HCT116 (cell line): ENCODE results near the gene DEFB129. TPM values are rescaled to one million over a fixed set of nuclear protein-coding genes. Genes with fewer than 3 reads are reported as not detected.

Experiments
- ATAC-seq: fragments of 200-7000 bp; cut with Tn5 transposase; 2 replicates; pipeline ENCODE4 v1.9.1; 2020; ENCODE audit warnings: mild to moderate bottlenecking, moderate library complexity
- BruUV-seq: library from RNA; stranded (reverse); fragments of 400-500 nt; replicated peaks from 2 replicates; lab custom pipeline; 2021; lab: Mats Ljungman, UMichigan
- CTCF ChIA-PET: fragments of 300-600 bp; sonication (Branson Sonifier 250); formaldehyde crosslinking; loops from one replicate; lab custom pipeline; 2021; ENCODE audit warnings: antibody characterized with exemption; lab: Charles Lee
- POLR2A ChIA-PET: fragments of 300-600, 350-600 bp; sonication (Branson Sonifier 250); formaldehyde crosslinking; loops from one replicate; lab custom pipeline; 2021; ENCODE audit warnings: antibody characterized with exemption; lab: Charles Lee
- RAD21 ChIA-PET, 2 experiments: fragments of 300-600 bp; sonication (Branson Sonifier 250); formaldehyde crosslinking; loops; one replicate each; lab custom pipeline; 2023; ENCODE audit warnings: low total read pairs in 2 of 2; ENCODE audit not compliant: uncharacterized antibody in 2 of 2, unreplicated experiment in 2 of 2, low non-redundant PET in 1 of 2; lab: Charles Lee
- DNase-seq: peaks from one replicate; pipeline ENCODE4 v3.0.0-alpha.2; 2010; ENCODE audit warnings: low read depth, low spot score
- H2AFZ ChIP-seq: fragments of 200-600 bp; shearing (Covaris generic), sonication (generic); 2 replicates; pipeline ENCODE4 v1.6.1; 2017; ENCODE audit warnings: low read depth, mixed run types, mixed read lengths, antibody characterized with exemption, low read length; ENCODE audit not compliant: poor library complexity, severe bottlenecking
- H3K27ac ChIP-seq: 2 replicates; pipeline ENCODE4 v1.5.1; 2012; ENCODE audit warnings: low read depth, low read length
- H3K27me3 ChIP-seq: fragments of 200-600 bp; sonication (generic); 2 replicates; pipeline ENCODE4 v1.6.1; 2016; ENCODE audit warnings: mixed run types, low read length, mixed read lengths; ENCODE audit not compliant: insufficient read depth
- H3K36me3 ChIP-seq, 2 experiments: fragments of 200-500 bp in 1 of 2; fragments of 200-600 bp in 1 of 2; sonication (Bioruptor generic) in 1 of 2; sonication (generic) in 1 of 2; 2 replicates each; pipeline versions ENCODE4 v1.5.1 to v1.6.1; 2014 to 2016; ENCODE audit warnings: low read length in 2 of 2, inconsistent platforms in 1 of 2, mixed read lengths in 1 of 2, mixed run types in 1 of 2; ENCODE audit not compliant: insufficient read depth in 2 of 2, control insufficient read depth in 1 of 2
- H3K4me1 ChIP-seq, 2 experiments: fragments of 200-600 bp in 1 of 2; sonication (generic) in 1 of 2; 2 replicates each; pipeline versions ENCODE4 v1.5.1 to v1.6.1; 2012 to 2017; ENCODE audit warnings: low read length in 2 of 2, inconsistent platforms in 1 of 2, mild to moderate bottlenecking in 1 of 2, mixed read lengths in 1 of 2, mixed run types in 1 of 2, moderate library complexity in 1 of 2; ENCODE audit not compliant: insufficient read depth in 2 of 2, control insufficient read depth in 1 of 2
- H3K4me2 ChIP-seq: fragments of 200-600 bp; sonication (generic); 2 replicates; pipeline ENCODE4 v1.6.1; 2017; ENCODE audit warnings: mixed run types, low read length, mixed read lengths
- H3K4me3 ChIP-seq, 2 experiments: fragments of 200-600 bp in 1 of 2; sonication (generic) in 1 of 2; replicated peaks in 1 of 2; 2 replicates each; pipeline ENCODE4 v1.5.1; 2011 to 2016; ENCODE audit warnings: low read length in 2 of 2, control low read depth in 1 of 2, low read depth in 1 of 2, mild to moderate bottlenecking in 1 of 2, mixed read lengths in 1 of 2, mixed run types in 1 of 2
- H3K79me2 ChIP-seq: fragments of 200-600 bp; sonication (generic); 2 replicates; pipeline ENCODE4 v1.6.1; 2017; ENCODE audit warnings: mild to moderate bottlenecking, mixed run types, low read length, moderate library complexity, mixed read lengths; ENCODE audit not compliant: insufficient read depth
- H3K9ac ChIP-seq: fragments of 200-600 bp; sonication (generic); 2 replicates; pipeline ENCODE4 v1.6.1; 2016; ENCODE audit warnings: low read length, mixed read lengths
- H3K9me2 ChIP-seq: fragments of 200-600 bp; sonication (generic), shearing (Covaris generic); 2 replicates; pipeline ENCODE4 v1.6.1; 2017; ENCODE audit warnings: mixed run types, mild to moderate bottlenecking, moderate library complexity; ENCODE audit not compliant: insufficient read depth
- H3K9me3 ChIP-seq, 2 experiments: fragments of 200-500 bp in 1 of 2; fragments of 200-600 bp in 1 of 2; sonication (Bioruptor generic) in 1 of 2; sonication (generic) in 1 of 2; 2 replicates each; pipeline ENCODE4 v1.6.1; 2014 to 2017; ENCODE audit warnings: low read length in 2 of 2, mixed read lengths in 2 of 2, inconsistent platforms in 1 of 2, low read depth in 1 of 2, mild to moderate bottlenecking in 1 of 2, mixed run types in 1 of 2, moderate library complexity in 1 of 2; ENCODE audit not compliant: control insufficient read depth in 1 of 2, insufficient read depth in 1 of 2
- H4K20me1 ChIP-seq: fragments of 200-600 bp; sonication (generic), shearing (Covaris generic); 2 replicates; pipeline ENCODE4 v1.6.1; 2017; ENCODE audit warnings: mixed run types, mild to moderate bottlenecking, moderate library complexity; ENCODE audit not compliant: insufficient read depth
- CBX3 ChIP-seq: IDR thresholded peaks from 2 replicates; pipeline ENCODE4 v1.6.1; 2012; ENCODE audit warnings: low read depth
- CEBPB ChIP-seq: IDR thresholded peaks from 2 replicates; pipeline ENCODE4 v1.6.1; 2012; ENCODE audit warnings: low read depth
- EZH2 ChIP-seq: fragments of 200-600 bp; sonication (generic); IDR thresholded peaks from 2 replicates; pipeline ENCODE4 v1.6.1; 2017; ENCODE audit warnings: antibody characterized with exemption, mixed run types
- JUND ChIP-seq: IDR thresholded peaks from 2 replicates; pipeline ENCODE4 v1.6.1; 2012
- POLR2AphosphoS5 ChIP-seq: IDR thresholded peaks from 2 replicates; pipeline ENCODE4 v1.6.1; 2011; ENCODE audit warnings: mild to moderate bottlenecking, low read depth, low read length, moderate library complexity
- SIN3A ChIP-seq: IDR thresholded peaks from 2 replicates; pipeline ENCODE4 v1.6.1; 2012; ENCODE audit warnings: low read depth
- TCF7L2 ChIP-seq: IDR thresholded peaks from 2 replicates; pipeline ENCODE4 v1.7.0; 2011; ENCODE audit warnings: borderline replicate concordance, inconsistent platforms; ENCODE audit not compliant: insufficient read depth, insufficient read length; ENCODE audit errors: extremely low read depth
- YY1 ChIP-seq: IDR thresholded peaks from 2 replicates; pipeline ENCODE4 v1.6.1; 2011; ENCODE audit warnings: low read length, low read depth, moderate library complexity, mild to moderate bottlenecking; ENCODE audit not compliant: insufficient replicate concordance; ENCODE audit errors: extremely low read depth
- ZFX ChIP-seq: fragments of 450-650 bp; IDR thresholded peaks from 2 replicates; pipeline ENCODE4 v1.6.1; 2017
- intact Hi-C: fragments of 100-400 bp; cut with micrococcal nuclease; formaldehyde crosslinking; loops from 2 replicates; pipeline ENCODE4 v1.10.0; 2022
- total RNA-seq: library from RNA; stranded (reverse); gene quantifications from one replicate; pipeline ENCODE4 v1.2.1, GENCODE V29; 2021; ENCODE audit not compliant: unreplicated experiment
- TF ChIP-seq, protein P1 (sequence below): IDR thresholded peaks from 2 replicates; pipeline ENCODE4 v1.6.1; 2012; ENCODE audit warnings: low read depth

Gene DEFB129
- total RNA-seq, 1 experiment from 2014 or later = not detected

GRCh38 chr20:272718-273117, 45.7 kb downstream of the DEFB129 start:
- Histone ChIP-seq H3K27ac (no peak overlapping the region), H3K9me2 (no peaks in the 10 kb centered on the region), H3K36me3 (peaks cover 2 to 18% of the 10 kb centered on the region in 2 experiments; a peak in 2 of 4 replicates), H3K9ac (no peak overlapping the region), H3K4me3 (no peak overlapping the region), H3K27me3 (no peaks in the 10 kb centered on the region), H3K4me1 (no peaks in the 10 kb centered on the region), H3K9me3 (no peaks in the 10 kb centered on the region), H2AFZ (no peak overlapping the region), H3K79me2 (no peaks in the 10 kb centered on the region), H3K4me2 (no peak overlapping the region), H4K20me1 (no peaks in the 10 kb centered on the region)
- TF ChIP-seq ZFX (no peak), YY1 (no peak), EZH2 (no peak), CBX3 (no peak), CEBPB (no peak), TCF7L2 (no peak), JUND (no peak), SIN3A (no peak)
- DNase-seq (no peak), ATAC-seq (no peak)
- BruUV-seq = no TSS peak
- intact Hi-C loops = no loop called here
- ChIA-PET CTCF (no interaction called here), POLR2A (no interaction called here), RAD21 (no interaction called here)

DNA sequence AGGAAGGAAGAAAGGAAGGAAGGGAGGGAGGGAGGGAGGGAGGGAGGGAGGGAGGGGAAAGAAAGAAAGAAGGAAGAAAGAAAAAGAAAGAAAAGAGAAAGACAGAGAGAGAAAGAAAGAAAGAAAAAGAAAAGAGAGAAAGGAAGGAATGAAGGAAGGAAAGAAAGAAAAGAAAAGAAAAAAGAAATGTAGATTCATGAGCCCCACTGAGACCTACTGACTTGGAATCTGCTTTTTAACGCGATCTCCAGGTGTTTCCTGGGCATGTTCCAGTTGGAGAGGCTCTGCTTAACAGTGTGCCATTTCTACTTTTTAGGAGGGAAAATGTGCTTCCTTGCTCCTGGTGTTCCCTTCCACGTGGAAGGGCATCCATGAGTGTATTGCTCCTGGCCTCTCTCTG, 46.8 kb downstream of the DEFB129 start:
- Histone ChIP-seq H3K9me2 (no peaks in the 10 kb centered on the region), H3K79me2 (no peaks in the 10 kb centered on the region), H3K4me2 (no peak overlapping the region), H3K27me3 (no peaks in the 10 kb centered on the region), H3K4me3 (no peak overlapping the region), H4K20me1 (no peaks in the 10 kb centered on the region), H3K27ac (no peak overlapping the region), H3K4me1 (no peaks in the 10 kb centered on the region)
- CTCF ChIA-PET = no interaction called here
- intact Hi-C loops = no loop called here
- ATAC-seq (no peak), DNase-seq (no peak)
- POLR2A ChIA-PET = no interaction called here
- BruUV-seq = no TSS peak
- RAD21 ChIA-PET = no interaction called here
- no peak for TF ChIP-seq TCF7L2
- no peak for TF ChIP-seq POLR2AphosphoS5
- TF ChIP-seq, protein P1, sequence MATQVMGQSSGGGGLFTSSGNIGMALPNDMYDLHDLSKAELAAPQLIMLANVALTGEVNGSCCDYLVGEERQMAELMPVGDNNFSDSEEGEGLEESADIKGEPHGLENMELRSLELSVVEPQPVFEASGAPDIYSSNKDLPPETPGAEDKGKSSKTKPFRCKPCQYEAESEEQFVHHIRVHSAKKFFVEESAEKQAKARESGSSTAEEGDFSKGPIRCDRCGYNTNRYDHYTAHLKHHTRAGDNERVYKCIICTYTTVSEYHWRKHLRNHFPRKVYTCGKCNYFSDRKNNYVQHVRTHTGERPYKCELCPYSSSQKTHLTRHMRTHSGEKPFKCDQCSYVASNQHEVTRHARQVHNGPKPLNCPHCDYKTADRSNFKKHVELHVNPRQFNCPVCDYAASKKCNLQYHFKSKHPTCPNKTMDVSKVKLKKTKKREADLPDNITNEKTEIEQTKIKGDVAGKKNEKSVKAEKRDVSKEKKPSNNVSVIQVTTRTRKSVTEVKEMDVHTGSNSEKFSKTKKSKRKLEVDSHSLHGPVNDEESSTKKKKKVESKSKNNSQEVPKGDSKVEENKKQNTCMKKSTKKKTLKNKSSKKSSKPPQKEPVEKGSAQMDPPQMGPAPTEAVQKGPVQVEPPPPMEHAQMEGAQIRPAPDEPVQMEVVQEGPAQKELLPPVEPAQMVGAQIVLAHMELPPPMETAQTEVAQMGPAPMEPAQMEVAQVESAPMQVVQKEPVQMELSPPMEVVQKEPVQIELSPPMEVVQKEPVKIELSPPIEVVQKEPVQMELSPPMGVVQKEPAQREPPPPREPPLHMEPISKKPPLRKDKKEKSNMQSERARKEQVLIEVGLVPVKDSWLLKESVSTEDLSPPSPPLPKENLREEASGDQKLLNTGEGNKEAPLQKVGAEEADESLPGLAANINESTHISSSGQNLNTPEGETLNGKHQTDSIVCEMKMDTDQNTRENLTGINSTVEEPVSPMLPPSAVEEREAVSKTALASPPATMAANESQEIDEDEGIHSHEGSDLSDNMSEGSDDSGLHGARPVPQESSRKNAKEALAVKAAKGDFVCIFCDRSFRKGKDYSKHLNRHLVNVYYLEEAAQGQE = no peak
- TF ChIP-seq CEBPB = no peak
- TF ChIP-seq, all 23 proteins: peak for 0
- no peak overlapping the region for H3K9ac ChIP-seq
- H3K9me3 ChIP-seq = no peaks in the 10 kb centered on the region
- peaks cover 3 to 23% of the 10 kb centered on the region in 2 experiments; a peak in 2 of 4 replicates for H3K36me3 ChIP-seq
- H2AFZ ChIP-seq = no peak overlapping the region
